Measurements from ENCODE around the gene TUB.

DNA sequence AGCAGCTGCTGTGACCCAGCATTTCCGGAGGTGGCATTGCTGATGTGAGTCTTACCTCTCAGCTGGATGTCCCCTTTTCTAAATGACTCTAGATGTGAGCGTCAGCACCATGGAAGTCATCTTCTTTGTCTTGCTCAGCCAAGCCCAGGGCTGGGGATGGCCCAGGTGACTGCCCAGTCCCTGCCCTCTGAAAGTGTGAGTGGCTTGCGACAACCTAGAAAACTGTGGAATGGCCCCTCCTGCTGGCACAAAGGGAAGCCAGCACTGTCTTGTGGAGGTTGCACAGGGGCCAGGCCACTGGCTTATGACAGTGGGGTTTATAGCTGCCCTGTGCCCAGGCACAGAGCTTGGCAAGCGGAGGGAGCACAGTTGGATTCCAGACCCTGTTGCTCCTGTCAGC is 6.2 kb downstream of the TUB start:
- TF ChIP-seq RAD21 (IDR thresholded peaks at IDR 0.05 in 1 of 2, conservative IDR thresholded peaks at IDR 0.05 in 1 of 2; ENCODE audit: low read depth in 2 of 2, low read length in 2 of 2) = peak; percentile 70 to 81
- TF ChIP-seq, protein P1, sequence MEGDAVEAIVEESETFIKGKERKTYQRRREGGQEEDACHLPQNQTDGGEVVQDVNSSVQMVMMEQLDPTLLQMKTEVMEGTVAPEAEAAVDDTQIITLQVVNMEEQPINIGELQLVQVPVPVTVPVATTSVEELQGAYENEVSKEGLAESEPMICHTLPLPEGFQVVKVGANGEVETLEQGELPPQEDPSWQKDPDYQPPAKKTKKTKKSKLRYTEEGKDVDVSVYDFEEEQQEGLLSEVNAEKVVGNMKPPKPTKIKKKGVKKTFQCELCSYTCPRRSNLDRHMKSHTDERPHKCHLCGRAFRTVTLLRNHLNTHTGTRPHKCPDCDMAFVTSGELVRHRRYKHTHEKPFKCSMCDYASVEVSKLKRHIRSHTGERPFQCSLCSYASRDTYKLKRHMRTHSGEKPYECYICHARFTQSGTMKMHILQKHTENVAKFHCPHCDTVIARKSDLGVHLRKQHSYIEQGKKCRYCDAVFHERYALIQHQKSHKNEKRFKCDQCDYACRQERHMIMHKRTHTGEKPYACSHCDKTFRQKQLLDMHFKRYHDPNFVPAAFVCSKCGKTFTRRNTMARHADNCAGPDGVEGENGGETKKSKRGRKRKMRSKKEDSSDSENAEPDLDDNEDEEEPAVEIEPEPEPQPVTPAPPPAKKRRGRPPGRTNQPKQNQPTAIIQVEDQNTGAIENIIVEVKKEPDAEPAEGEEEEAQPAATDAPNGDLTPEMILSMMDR (IDR thresholded peaks at IDR 0.05; ENCODE audit: control extremely low read depth in 1 of 3, insufficient read depth in 1 of 3, low read depth in 1 of 3, low read length in 3 of 3) = peak; percentile 64 to 73 (median 64)
- TF ChIP-seq, protein P2, sequence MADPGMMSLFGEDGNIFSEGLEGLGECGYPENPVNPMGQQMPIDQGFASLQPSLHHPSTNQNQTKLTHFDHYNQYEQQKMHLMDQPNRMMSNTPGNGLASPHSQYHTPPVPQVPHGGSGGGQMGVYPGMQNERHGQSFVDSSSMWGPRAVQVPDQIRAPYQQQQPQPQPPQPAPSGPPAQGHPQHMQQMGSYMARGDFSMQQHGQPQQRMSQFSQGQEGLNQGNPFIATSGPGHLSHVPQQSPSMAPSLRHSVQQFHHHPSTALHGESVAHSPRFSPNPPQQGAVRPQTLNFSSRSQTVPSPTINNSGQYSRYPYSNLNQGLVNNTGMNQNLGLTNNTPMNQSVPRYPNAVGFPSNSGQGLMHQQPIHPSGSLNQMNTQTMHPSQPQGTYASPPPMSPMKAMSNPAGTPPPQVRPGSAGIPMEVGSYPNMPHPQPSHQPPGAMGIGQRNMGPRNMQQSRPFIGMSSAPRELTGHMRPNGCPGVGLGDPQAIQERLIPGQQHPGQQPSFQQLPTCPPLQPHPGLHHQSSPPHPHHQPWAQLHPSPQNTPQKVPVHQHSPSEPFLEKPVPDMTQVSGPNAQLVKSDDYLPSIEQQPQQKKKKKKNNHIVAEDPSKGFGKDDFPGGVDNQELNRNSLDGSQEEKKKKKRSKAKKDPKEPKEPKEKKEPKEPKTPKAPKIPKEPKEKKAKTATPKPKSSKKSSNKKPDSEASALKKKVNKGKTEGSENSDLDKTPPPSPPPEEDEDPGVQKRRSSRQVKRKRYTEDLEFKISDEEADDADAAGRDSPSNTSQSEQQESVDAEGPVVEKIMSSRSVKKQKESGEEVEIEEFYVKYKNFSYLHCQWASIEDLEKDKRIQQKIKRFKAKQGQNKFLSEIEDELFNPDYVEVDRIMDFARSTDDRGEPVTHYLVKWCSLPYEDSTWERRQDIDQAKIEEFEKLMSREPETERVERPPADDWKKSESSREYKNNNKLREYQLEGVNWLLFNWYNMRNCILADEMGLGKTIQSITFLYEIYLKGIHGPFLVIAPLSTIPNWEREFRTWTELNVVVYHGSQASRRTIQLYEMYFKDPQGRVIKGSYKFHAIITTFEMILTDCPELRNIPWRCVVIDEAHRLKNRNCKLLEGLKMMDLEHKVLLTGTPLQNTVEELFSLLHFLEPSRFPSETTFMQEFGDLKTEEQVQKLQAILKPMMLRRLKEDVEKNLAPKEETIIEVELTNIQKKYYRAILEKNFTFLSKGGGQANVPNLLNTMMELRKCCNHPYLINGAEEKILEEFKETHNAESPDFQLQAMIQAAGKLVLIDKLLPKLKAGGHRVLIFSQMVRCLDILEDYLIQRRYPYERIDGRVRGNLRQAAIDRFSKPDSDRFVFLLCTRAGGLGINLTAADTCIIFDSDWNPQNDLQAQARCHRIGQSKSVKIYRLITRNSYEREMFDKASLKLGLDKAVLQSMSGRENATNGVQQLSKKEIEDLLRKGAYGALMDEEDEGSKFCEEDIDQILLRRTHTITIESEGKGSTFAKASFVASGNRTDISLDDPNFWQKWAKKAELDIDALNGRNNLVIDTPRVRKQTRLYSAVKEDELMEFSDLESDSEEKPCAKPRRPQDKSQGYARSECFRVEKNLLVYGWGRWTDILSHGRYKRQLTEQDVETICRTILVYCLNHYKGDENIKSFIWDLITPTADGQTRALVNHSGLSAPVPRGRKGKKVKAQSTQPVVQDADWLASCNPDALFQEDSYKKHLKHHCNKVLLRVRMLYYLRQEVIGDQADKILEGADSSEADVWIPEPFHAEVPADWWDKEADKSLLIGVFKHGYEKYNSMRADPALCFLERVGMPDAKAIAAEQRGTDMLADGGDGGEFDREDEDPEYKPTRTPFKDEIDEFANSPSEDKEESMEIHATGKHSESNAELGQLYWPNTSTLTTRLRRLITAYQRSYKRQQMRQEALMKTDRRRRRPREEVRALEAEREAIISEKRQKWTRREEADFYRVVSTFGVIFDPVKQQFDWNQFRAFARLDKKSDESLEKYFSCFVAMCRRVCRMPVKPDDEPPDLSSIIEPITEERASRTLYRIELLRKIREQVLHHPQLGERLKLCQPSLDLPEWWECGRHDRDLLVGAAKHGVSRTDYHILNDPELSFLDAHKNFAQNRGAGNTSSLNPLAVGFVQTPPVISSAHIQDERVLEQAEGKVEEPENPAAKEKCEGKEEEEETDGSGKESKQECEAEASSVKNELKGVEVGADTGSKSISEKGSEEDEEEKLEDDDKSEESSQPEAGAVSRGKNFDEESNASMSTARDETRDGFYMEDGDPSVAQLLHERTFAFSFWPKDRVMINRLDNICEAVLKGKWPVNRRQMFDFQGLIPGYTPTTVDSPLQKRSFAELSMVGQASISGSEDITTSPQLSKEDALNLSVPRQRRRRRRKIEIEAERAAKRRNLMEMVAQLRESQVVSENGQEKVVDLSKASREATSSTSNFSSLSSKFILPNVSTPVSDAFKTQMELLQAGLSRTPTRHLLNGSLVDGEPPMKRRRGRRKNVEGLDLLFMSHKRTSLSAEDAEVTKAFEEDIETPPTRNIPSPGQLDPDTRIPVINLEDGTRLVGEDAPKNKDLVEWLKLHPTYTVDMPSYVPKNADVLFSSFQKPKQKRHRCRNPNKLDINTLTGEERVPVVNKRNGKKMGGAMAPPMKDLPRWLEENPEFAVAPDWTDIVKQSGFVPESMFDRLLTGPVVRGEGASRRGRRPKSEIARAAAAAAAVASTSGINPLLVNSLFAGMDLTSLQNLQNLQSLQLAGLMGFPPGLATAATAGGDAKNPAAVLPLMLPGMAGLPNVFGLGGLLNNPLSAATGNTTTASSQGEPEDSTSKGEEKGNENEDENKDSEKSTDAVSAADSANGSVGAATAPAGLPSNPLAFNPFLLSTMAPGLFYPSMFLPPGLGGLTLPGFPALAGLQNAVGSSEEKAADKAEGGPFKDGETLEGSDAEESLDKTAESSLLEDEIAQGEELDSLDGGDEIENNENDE (IDR thresholded peaks at IDR 0.05; ENCODE audit: insufficient replicate concordance, low read length) = no peak
